ENCODE measurements around the gene ZC3H4.

DNA sequence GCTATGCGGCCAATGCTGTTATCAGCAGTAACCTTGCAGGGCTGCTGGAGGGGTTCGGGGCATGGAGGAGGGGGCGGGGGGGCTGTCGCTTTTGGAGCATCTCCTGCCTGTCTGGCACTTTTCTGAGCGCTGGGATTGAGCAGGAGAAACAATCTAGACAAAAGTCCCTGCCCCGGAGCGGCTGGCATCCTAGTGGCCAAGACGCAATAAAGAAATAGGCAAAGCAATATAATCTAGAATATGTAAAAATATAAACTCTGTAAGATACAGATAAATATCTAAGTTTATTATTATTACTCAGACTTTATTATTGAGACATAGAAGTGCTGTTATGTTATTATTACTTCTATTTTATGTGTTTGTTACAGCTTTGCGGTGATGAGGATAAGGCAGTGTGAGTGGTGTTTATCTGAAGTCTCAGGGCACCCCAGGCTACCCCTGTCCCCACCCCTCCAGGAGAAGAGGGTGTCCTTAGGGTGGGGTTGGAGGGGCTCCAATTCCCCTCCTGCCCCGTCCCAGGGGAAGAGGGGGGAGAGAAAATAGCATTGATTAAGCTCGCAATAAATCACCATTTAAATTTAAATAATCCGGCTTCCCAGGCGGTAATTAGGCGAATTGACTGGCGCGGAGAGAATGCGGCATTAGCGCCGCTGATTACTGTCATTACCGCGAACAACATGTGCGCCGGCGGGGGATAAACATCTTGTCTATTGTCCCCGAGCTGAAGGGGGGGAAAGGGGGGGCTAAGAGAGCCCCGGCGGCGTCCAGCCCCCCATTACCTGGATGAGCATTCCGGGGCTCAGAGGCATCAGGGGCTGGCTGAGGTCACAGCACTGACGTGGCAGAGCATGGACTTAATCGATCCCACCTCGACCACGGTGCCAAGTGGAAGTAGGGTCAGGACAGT lies 90.8 kb downstream of the ZC3H4 start:
- TF ChIP-seq POLR2A (IDR thresholded peaks at IDR 0.05; ENCODE audit: borderline replicate concordance, extremely low read depth, insufficient read depth, insufficient read length) (no peak), SRF (IDR thresholded peaks at IDR 0.05; ENCODE audit: low read depth) (no peak), EZH2phosphoT487 (IDR thresholded peaks at IDR 0.05; ENCODE audit: borderline replicate concordance) (no peak), EZH2 (IDR thresholded peaks at IDR 0.05) (no peak), RAD21 (IDR thresholded peaks at IDR 0.05; ENCODE audit: low read depth) (no peak), EGR1 (IDR thresholded peaks at IDR 0.05; ENCODE audit: low read depth) (no peak), SIN3A (IDR thresholded peaks at IDR 0.05; ENCODE audit: low read depth) (no peak), SP1 (IDR thresholded peaks at IDR 0.05; ENCODE audit: low read depth) (no peak), POLR2AphosphoS5 (IDR thresholded peaks at IDR 0.05; ENCODE audit: low read depth, low read length) (no peak)
- TF ChIP-seq, protein P1, sequence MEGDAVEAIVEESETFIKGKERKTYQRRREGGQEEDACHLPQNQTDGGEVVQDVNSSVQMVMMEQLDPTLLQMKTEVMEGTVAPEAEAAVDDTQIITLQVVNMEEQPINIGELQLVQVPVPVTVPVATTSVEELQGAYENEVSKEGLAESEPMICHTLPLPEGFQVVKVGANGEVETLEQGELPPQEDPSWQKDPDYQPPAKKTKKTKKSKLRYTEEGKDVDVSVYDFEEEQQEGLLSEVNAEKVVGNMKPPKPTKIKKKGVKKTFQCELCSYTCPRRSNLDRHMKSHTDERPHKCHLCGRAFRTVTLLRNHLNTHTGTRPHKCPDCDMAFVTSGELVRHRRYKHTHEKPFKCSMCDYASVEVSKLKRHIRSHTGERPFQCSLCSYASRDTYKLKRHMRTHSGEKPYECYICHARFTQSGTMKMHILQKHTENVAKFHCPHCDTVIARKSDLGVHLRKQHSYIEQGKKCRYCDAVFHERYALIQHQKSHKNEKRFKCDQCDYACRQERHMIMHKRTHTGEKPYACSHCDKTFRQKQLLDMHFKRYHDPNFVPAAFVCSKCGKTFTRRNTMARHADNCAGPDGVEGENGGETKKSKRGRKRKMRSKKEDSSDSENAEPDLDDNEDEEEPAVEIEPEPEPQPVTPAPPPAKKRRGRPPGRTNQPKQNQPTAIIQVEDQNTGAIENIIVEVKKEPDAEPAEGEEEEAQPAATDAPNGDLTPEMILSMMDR (IDR thresholded peaks at IDR 0.05 in 2 of 3, conservative IDR thresholded peaks at IDR 0.05 in 1 of 3; ENCODE audit: borderline replicate concordance in 1 of 3, insufficient read depth in 1 of 3, low read depth in 2 of 3, low read length in 2 of 3), result no peak
- TF ChIP-seq, protein P2, sequence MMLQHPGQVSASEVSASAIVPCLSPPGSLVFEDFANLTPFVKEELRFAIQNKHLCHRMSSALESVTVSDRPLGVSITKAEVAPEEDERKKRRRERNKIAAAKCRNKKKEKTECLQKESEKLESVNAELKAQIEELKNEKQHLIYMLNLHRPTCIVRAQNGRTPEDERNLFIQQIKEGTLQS (IDR thresholded peaks at IDR 0.05), result no peak
- TF ChIP-seq, protein P3, sequence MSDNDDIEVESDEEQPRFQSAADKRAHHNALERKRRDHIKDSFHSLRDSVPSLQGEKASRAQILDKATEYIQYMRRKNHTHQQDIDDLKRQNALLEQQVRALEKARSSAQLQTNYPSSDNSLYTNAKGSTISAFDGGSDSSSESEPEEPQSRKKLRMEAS (IDR thresholded peaks at IDR 0.05), result no peak
- TF ChIP-seq, protein P4, sequence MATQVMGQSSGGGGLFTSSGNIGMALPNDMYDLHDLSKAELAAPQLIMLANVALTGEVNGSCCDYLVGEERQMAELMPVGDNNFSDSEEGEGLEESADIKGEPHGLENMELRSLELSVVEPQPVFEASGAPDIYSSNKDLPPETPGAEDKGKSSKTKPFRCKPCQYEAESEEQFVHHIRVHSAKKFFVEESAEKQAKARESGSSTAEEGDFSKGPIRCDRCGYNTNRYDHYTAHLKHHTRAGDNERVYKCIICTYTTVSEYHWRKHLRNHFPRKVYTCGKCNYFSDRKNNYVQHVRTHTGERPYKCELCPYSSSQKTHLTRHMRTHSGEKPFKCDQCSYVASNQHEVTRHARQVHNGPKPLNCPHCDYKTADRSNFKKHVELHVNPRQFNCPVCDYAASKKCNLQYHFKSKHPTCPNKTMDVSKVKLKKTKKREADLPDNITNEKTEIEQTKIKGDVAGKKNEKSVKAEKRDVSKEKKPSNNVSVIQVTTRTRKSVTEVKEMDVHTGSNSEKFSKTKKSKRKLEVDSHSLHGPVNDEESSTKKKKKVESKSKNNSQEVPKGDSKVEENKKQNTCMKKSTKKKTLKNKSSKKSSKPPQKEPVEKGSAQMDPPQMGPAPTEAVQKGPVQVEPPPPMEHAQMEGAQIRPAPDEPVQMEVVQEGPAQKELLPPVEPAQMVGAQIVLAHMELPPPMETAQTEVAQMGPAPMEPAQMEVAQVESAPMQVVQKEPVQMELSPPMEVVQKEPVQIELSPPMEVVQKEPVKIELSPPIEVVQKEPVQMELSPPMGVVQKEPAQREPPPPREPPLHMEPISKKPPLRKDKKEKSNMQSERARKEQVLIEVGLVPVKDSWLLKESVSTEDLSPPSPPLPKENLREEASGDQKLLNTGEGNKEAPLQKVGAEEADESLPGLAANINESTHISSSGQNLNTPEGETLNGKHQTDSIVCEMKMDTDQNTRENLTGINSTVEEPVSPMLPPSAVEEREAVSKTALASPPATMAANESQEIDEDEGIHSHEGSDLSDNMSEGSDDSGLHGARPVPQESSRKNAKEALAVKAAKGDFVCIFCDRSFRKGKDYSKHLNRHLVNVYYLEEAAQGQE (IDR thresholded peaks at IDR 0.05; ENCODE audit: low read depth), result no peak
